Islet precursor cell (in vitro differentiated cells): ENCODE results near the gene TM9SF2.

Experiments
- DNase-seq: peaks from one replicate; pipeline ENCODE4 v3.0.0-alpha.2; 2018

TM9SF2 gene

DNA sequence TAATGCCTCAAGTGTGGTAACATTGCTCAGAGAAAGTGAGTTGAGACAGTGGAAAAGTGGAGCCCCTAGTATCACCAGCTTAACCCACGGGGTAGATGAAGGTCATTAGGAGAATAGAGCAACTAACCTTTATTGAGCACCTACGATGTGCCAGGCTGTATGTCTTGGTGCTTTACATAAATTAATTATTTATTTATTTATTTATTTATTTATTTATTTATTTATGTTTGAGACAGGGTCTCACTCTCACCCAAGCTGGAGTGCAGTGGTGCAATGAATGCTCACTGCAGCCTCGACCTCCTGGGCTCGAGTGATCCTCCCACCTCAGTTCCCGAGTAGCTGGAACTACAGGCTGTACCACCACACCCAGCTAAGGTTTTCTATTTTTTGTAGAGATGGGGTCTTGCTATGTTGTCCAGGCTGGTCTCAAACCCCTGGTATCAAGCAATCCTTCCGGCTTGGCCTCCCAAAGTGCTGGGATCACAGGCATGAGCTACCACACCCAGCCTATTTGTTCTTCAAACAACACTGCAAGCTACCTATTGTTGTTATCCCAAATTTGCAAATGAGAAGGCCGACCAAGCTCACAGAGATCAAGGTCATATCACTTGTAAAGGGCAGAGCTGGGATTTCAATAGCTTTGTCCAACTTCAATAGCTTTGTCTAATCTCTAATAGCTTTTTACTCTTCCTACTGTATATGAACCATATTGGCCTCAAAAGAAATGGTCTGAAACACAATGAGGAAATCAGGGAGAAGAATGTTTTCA is 79.4 kb downstream of the TM9SF2 start:
- DNase-seq: no peak

DNA sequence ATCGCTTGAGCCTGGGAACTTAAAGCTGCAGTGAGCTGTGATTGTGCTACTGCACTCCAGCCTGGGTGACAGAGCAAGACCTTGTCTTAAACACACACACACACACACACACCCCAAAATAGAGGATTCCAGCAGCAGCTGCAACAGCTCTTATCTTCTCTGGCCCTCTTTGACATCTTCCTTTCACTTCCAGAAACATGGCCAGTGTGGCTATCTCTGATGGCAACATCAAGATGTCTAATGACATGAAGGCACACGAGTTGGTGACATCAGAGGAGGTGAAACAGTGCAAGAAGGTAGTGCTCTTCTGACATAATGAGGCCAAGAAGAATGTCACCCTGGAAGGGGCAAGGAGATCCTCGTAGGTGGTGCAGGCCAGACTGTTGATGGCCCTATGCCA is 81.2 kb downstream of the TM9SF2 start:
- no peak for DNase-seq

DNA sequence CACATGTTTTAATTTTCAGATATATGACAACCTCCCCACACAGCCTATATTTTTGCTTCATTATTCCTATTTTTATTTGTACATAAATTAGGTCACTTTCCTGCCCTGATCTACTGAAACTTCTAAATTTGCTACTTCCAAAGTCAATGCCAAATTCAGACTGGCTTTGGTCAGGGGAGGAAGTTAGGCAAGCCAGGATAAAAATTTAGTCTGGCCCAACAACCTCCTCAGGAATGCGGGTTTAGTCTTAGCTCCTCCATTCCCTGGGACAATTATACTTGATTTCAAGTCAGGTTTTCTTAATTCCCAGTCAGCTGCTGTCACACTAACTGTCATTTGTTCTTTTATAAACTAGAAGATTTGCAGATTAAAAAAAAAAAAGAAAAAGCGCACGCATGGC is 84.3 kb downstream of the TM9SF2 start:
- DNase-seq: no peak

DNA sequence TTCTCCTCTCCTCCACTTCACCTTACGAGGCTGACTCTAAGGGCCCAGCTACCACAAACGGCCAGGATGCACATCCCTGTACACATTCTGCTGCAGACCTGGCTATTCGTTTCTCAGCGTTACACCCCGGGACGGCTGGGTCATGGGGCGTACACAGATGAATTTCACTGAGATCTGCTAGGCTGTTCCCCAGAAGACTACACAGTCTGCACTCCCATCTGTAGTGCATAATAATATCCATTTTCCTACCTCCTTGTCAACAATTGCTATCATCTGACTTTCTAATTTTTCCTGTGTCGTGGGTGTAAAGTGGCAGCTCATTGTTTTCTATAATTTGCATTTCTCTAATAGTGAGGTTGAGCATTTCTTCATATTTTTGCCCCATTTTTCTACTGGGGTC is 85.7 kb downstream of the TM9SF2 start:
- DNase-seq: no peak

DNA sequence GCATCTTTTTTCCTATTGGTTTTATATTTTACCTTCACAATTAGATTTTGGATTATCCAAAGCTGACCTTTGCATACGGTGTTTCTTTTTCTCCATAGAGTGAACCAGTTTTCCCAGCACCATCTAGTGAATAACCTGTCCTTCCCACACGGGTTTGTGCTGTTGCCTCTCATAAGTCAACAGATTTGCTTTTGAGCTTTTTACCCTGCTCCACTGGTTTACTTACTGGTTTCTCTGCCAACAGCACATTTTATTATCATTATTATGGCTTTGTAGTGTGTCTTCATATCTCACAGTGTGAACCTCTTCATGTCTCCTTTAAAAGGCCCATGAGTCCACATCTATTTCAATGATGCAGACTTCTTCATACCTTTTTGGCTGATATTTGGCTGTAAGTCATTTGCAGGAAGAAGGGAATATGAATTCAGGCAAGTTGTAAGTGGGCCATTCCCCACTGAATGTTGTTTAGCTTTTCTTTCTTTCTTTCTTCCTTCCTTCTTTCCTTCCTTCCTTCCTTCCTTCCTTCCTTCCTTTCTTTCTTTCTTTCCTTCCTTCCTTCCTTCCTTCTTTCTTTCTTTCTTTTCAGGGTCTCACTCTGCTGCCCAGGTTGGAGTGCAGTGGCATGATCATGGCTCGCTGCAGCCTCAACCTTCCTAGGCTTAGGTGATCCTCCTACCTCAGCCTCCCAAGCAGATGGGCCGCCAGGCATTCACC is 86.8 kb downstream of the TM9SF2 start:
- DNase-seq: no peak

DNA sequence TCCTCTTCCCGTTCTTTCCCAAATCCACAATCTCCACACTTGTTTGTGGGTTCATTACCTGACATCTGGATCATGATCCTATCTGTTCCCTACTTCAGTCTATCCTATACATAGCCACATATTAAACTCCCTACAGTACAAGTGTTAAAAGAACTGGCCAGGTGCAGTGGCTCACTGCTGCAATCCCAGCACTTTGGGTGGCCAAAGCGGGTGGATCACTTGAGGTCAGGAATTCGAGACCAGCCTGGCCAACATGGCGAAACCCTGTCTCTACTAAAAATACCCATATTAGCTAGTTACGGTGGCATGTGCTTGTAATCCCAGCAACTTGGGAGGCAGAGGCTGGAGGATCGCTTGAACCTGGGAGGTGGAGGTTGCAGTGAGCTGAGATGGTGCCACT is 88.3 kb downstream of the TM9SF2 start:
- DNase-seq: no peak

DNA sequence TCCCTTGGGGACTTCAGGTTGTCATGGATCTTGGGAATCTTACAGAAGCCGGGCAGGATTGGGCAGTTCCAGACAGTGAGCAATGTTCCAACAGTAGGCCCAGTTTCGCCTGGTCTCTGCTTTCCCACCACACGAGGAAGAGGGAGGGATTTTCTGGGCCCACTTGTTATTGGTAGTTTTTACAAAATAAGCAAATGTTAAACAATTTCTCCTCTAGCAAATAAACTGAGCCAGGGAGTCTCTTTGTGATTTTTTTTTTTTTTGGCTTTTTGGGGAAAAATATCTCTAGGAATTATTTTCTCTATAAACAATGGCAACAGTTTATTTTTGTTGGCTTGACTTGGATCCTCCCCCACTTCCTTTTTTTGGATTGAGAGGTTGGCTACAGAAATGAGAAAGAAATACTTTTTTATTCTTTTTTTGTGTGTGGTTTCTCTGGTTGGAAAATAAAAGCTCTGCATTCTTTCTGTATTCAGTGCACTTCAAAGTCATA is 89.3 kb downstream of the TM9SF2 start:
- no peak for DNase-seq

DNA sequence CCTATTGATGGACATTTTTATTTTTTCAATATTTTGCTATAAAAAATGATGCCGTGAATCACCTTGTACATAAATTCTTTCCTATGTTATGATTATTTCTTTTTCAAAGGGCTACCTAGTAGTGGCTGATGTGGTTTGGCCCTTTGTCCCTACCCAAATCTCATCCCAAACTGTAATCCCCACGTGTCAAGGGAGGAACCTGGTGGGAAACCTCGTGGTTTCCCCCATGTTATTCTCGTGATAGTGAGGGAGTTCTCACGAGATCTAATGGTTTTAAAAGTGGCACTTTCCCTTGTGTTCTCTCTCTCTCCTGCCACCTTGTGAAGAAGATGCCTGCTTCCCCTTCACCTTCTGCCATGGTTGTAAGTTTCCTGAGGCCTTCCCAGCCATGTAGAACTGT is 94.9 kb downstream of the TM9SF2 start:
- DNase-seq: no peak

DNA sequence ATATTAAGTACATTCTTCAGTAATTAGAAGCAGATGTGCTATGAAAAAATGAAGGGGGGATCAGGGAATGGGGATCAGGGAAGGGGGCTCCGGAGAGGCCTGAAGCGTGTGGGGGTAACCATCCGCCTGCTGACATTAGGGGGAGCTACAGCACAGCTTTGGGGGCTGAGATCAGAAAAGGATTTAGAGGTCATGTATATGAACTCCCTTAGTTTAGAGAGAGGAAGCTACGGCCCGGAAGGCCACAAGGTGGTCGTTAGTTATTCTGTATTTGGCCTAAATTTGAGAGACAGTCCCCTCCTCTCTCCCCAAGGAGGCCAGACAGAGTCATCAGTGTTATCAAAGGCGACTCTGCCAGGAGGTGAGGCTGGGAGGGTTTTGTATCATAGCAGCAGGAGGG is 99.0 kb downstream of the TM9SF2 start:
- DNase-seq: no peak

DNA sequence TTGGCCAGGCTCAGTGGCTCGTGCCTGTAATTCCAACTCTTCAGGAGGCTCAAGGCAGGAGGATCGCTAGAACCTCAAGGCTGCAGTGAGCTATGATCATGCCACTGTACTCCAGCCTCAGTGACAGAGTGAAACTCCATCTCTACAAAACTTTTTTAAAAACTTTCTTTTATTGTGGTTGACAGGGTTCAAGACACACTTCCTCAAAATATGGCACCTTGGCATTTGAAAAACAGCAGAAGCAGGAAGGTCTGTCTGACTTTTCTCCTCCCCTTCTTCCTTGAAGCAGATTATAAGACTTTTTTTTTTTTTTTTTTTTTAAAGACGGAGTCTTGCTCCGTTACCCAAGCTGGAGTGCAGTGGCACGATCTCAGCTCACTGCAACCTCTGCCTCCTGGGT is 100.3 kb downstream of the TM9SF2 start:
- DNase-seq: no peak

DNA sequence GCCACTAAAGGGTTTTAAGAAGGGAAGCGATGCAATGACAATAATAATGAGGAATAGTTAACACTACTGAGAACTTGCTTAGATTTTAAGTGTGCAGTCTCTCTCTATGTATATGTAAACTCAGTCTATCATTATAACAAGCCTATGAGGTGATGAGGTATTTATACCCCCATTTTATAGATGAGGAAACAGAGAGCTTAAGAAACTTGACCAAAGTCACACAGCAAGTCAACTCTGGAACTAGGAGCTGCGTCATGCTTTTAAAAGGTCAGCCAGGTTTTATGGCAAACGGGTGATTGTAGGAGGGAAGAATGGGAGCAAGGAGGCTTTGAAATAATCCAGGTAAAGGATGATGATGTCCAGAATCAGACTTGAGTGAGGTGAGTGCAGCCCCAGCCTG is 103.4 kb downstream of the TM9SF2 start:
- no peak for DNase-seq

DNA sequence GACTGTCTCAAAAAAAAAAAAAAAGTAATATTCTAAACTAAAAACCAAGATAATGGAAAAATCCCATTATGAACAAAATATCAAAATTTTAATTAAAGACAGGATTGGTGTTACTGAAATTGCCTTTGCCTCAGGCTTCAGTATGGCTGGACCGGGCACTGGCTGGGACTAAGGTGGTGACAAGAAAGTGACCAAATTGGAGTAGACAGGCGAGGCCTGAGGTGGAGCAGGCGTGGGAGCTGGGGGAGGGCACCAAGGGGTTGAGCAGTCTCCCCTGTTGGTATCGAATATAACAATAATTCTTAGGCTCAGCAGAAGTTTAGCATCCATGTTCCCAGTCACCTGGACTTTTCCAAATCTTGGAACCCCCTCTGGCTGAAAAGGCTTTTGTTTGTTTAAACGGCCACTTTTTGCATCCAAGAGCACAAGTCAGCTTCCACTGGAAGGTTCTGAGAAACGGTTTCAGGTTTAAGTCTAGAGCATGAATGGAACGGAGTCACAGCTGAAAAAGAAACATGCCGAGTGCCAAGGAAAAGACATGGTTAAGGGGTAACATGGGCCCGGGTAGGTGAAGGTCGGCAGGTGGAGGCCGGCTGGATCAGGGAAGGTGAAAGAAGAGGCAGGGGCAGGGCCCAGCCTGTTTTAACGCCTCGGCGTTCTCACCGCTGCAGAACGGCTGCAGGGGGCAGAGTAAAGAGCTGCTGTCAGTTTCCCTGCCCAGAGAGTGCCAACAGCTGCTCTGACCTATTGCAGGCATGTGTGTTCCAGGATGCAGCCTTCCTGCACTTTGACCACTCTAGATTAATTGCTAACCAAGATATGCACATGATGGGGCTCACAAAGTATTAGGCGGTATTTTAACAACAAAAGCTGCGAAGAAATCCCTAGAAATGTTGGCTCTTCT is 104.4 kb downstream of the TM9SF2 start:
- DNase-seq: peak; percentile 70

DNA sequence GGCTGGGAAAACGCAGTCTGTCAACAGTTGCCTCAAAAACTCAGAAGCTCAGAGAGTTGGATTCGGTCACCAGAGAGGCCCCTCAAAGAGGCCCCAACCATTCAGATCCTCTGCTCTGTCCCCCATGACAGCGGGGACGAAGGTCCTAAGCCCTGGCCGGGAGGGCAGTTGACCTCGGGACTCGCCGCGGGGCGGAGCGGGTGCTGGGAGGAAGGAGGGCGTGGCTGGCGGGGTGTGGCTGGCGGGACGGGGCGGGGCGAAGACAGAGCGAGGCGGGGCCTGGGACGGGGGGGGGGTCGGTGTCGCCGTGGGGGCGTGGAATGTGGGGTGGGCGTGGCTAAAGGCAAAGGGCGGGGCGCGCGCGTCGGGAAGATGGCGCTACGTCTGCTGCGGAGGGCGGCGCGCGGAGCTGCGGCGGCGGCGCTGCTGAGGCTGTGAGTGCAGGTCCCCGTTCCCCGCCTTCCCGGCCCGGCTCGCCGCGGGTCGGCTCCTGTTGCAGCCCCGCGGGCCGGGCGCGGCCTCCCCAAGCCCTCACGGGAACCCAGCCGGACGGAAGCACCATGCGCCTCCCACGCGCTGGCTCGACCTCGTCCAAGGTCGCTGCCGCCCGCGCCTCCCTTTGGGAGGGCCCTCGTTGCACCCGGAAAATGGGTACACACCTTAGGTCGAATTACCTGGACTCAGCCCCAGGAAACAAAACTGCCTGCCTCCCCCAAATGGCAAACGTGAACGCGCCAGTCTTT is 105.2 kb downstream of the TM9SF2 start, which contains the start of gene CLYBL:
TSS of gene CLYBL (plus strand) at position 367 of the 743 bp plus-strand sequence.
- DNase-seq: peak; percentile 93

DNA sequence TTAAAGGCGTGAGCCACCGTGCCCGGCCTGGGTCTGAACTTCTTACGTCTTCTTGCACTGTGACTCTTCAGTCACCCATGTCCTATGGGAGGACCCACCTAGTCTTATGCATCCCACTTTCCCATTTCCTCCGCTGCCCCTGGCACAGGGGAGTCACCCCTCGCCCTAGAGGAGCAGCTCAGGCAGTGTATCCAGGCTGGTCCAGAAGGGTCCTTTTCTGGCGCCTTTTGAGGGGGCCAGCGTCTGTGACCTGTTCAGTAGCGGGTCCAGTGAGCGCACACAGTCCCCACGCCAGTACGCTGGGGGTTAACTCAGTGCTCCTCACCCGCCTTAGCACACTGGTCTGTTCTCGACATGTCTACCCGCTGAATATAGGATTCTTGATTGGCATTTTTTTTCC is 107.1 kb downstream of the TM9SF2 start:
- no peak for DNase-seq

DNA sequence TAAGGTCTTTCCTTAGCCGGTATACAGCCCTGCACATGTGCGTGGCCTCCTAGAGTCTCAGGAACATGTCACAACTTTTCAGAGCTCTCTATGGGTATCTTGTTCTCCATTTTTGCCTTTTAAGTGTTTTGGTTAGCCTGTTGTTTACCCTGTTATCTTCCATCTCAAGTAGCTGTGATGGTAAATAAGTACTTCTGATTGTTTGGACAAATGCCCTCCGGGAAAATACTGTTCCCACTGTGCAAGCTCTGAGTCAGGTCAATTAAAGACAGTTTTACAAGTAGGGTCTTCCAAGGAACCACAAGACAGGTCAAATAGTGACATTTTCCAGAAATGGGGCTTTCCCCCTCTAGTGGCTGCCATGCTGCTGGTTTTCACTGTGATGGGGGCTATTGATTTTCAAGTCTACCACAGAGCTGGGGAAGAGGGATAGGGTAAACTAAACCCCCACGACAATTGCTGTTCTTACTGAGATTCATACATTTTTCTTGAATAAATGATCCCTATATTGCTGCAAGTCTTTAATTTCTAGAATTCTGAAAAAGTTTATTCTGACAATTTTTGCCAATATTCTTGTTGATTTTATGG is 109.5 kb downstream of the TM9SF2 start:
- peak; percentile 96 for DNase-seq
